ENCODE measurements around the gene PPARG. TPM values are rescaled to one million over a fixed set of nuclear protein-coding genes. Genes with fewer than 3 reads are reported as not detected.
"Not testable (repeated sequence)": the region's sequence is repeated elsewhere in the genome, so short reads cannot be mapped to it uniquely, and the experiment has no call there.

Gene PPARG
- polyA plus RNA-seq, 1 experiment = 3.5 TPM

- DNase-seq (ENCODE audit: low read depth) = no peak
- no peak for TF ChIP-seq CTCF (IDR thresholded peaks at IDR 0.05; ENCODE audit: insufficient read depth, low read depth, low read length)
- CTCF ChIA-PET = interaction anchor here (1.1 kb wide), 1 partner anchor 100 kb away, joined by 3 read pairs; no protein-coding TSS in a partner anchor
- Histone ChIP-seq H3K36me3 (ENCODE audit: control insufficient read depth, insufficient read depth, low read length) (no peaks in the 10 kb centered on the region), H3K27me3 (ENCODE audit: control insufficient read depth, insufficient read depth, low read length) (no peaks in the 10 kb centered on the region), H3K4me3 (ENCODE audit: low read depth, low read length) (no peak overlapping the region)
- POLR2A ChIA-PET = no interaction called here
Measured at GRCh38 chr3:12379640-12380429, 91.0 kb downstream of the PPARG start.

GRCh38 chr3:12380461-12380860, 91.6 kb downstream of the PPARG start:
- POLR2A ChIA-PET = no interaction called here
- CTCF ChIA-PET = no interaction called here
- DNase-seq (ENCODE audit: low read depth) = no peak

GRCh38 chr3:12381199-12381598, 92.3 kb downstream of the PPARG start:
- Histone ChIP-seq H3K4me3 (ENCODE audit: low read depth, low read length) (no peak overlapping the region), H3K27me3 (ENCODE audit: control insufficient read depth, insufficient read depth, low read length) (no peaks in the 10 kb centered on the region), H3K36me3 (ENCODE audit: control insufficient read depth, insufficient read depth, low read length) (no peaks in the 10 kb centered on the region)
- CTCF ChIA-PET = no interaction called here
- POLR2A ChIA-PET = no interaction called here
- TF ChIP-seq CTCF (IDR thresholded peaks at IDR 0.05; ENCODE audit: insufficient read depth, low read depth, low read length) = no peak
- DNase-seq (ENCODE audit: low read depth) = no peak

More at GRCh38 chr3:12380461-12380860, 91.6 kb downstream of the PPARG start:
- Histone ChIP-seq H3K27me3 (ENCODE audit: control insufficient read depth, insufficient read depth, low read length) (no peaks in the 10 kb centered on the region), H3K36me3 (ENCODE audit: control insufficient read depth, insufficient read depth, low read length) (no peaks in the 10 kb centered on the region), H3K4me3 (ENCODE audit: low read depth, low read length) (no peak overlapping the region)
- no peak for TF ChIP-seq CTCF (IDR thresholded peaks at IDR 0.05; ENCODE audit: insufficient read depth, low read depth, low read length)

DNA sequence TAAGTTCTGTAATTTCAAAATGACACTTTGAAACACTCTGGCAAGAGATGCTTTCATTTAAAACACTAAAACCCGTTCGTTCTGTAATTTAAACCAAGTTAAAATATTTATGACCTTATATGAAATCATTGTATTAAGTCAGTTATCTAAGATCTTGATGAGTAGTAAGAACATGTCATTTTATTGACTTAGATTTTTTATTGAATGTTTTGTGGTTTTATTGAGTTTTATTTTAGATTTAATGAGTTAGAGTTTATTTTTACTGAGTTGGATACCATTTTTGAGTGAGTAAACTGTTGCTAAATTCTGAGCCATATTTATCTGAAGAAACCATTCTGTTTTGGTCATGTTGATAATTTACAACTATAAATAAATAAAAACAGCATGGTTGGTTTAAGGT, 94.3 kb downstream of the PPARG start:
- H3K4me3 ChIP-seq (ENCODE audit: low read depth, low read length) = no peak overlapping the region
- no peak for TF ChIP-seq CTCF (IDR thresholded peaks at IDR 0.05; ENCODE audit: insufficient read depth, low read depth, low read length)
- POLR2A ChIA-PET = no interaction called here
- peak; percentile 50 for DNase-seq (ENCODE audit: low read depth)
- H3K27me3 ChIP-seq (ENCODE audit: control insufficient read depth, insufficient read depth, low read length) = no peaks in the 10 kb centered on the region
- CTCF ChIA-PET = no interaction called here
- H3K36me3 ChIP-seq (ENCODE audit: control insufficient read depth, insufficient read depth, low read length) = no peaks in the 10 kb centered on the region

DNA sequence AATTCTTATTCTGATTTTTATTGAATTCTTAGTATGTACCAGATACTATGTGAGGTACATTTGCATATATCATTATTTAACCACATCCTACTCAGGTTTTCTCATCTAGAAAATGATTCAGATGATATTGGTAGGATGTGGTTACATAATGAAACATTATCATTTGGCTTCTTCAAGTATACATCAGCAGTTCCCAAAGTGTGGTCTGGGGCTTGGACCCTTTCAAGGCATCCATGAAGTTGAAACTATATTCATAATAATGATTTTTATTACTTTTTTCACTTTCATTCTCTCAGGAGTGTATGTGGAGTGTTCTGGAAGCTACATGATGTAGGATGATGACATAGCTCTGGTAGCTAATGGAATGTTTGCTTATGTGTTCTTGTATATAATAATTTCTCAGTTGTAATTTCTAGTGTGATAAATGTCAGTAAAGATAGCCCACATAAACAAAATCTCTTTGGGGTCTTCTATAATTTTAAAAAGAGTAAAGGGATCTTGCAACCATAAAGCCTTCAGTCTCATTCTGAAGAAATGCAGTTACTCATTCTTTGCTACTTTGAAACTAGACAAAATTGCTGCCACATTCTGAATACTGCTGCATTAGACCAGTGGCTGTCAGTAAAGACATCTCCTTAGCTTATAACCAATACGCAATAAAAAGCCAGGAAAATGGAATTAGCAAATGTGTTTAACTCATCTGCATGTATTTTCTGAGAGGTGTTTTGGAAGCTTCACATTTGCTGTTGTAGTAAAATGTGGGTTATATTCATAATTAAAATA, 95.8 kb downstream of the PPARG start:
- no peak overlapping the region for H3K4me3 ChIP-seq (ENCODE audit: low read depth, low read length)
- no peaks in the 10 kb centered on the region for H3K27me3 ChIP-seq (ENCODE audit: control insufficient read depth, insufficient read depth, low read length)
- no peak for TF ChIP-seq CTCF (IDR thresholded peaks at IDR 0.05; ENCODE audit: insufficient read depth, low read depth, low read length)
- H3K36me3 ChIP-seq (ENCODE audit: control insufficient read depth, insufficient read depth, low read length) = no peaks in the 10 kb centered on the region
- no peak for DNase-seq (ENCODE audit: low read depth)
- ChIA-PET CTCF (no interaction called here), POLR2A (no interaction called here)

- CTCF ChIA-PET, POLR2A ChIA-PET: not testable (repeated sequence)
Measured at GRCh38 chr3:12386514-12387291, 97.8 kb downstream of the PPARG start.

More at GRCh38 chr3:12386514-12387291, 97.8 kb downstream of the PPARG start:
- not testable (repeated sequence) for H3K36me3 ChIP-seq (ENCODE audit: control insufficient read depth, insufficient read depth, low read length); DNase-seq (ENCODE audit: low read depth); H3K27me3 ChIP-seq (ENCODE audit: control insufficient read depth, insufficient read depth, low read length); H3K4me3 ChIP-seq (ENCODE audit: low read depth, low read length)

All from BJ (cell line).